Forelimb muscle (tissue), 1 donor: ENCODE results near the gene PIK3R4. TPM values are rescaled to one million over a fixed set of nuclear protein-coding genes. Genes with fewer than 3 reads are reported as not detected.

ENCODE experiments used
- DNase-seq: peaks from one replicate; pipeline ENCODE4 v3.0.0-alpha.2; 2013; ENCODE audit warnings: low read depth
- polyA plus RNA-seq: library from polyadenylated mRNA; unstranded; fragments of 120-200 nt; gene quantifications from one replicate; pipeline ENCODE4 v1.2.1, GENCODE V29; 2013; ENCODE audit not compliant: insufficient read length

The PIK3R4 gene
- polyA plus RNA-seq, 1 donor = 23.5 TPM

- no peak for DNase-seq
Measured at GRCh38 chr3:130741946-130742610, 4.6 kb downstream of the PIK3R4 start.

GRCh38 chr3:130739848-130740247 is 6.8 kb downstream of the PIK3R4 start:
- no peak for DNase-seq

GRCh38 chr3:130738241-130738640 is 8.4 kb downstream of the PIK3R4 start:
- no peak for DNase-seq

GRCh38 chr3:130737622-130738021 is 9.0 kb downstream of the PIK3R4 start:
- no peak for DNase-seq

GRCh38 chr3:130733236-130733875 is 13.3 kb downstream of the PIK3R4 start:
- no peak for DNase-seq

GRCh38 chr3:130732501-130732900 is 14.1 kb downstream of the PIK3R4 start:
- DNase-seq = no peak

GRCh38 chr3:130731817-130732216 is 14.8 kb downstream of the PIK3R4 start:
- no peak for DNase-seq

- no peak for DNase-seq
Measured at GRCh38 chr3:130729154-130729553, 17.5 kb downstream of the PIK3R4 start.

GRCh38 chr3:130728037-130728436 is 18.6 kb downstream of the PIK3R4 start:
- DNase-seq = no peak

GRCh38 chr3:130725746-130726145 is 20.9 kb downstream of the PIK3R4 start:
- no peak for DNase-seq

GRCh38 chr3:130715616-130716015 is 31.0 kb downstream of the PIK3R4 start:
- no peak for DNase-seq

- no peak for DNase-seq
Measured at GRCh38 chr3:130712718-130713423, 33.8 kb downstream of the PIK3R4 start.

- DNase-seq = no peak
Measured at GRCh38 chr3:130711565-130712324, 34.9 kb downstream of the PIK3R4 start.

- no peak for DNase-seq
Measured at GRCh38 chr3:130709671-130710070, 37.0 kb downstream of the PIK3R4 start.

- no peak for DNase-seq
Measured at GRCh38 chr3:130707902-130708601, 38.6 kb downstream of the PIK3R4 start.

- DNase-seq = no peak
Measured at GRCh38 chr3:130705501-130705900, 41.1 kb downstream of the PIK3R4 start.

GRCh38 chr3:130702985-130703384 is 43.6 kb downstream of the PIK3R4 start:
- DNase-seq = no peak

- no peak for DNase-seq
Measured at GRCh38 chr3:130700541-130700940, 46.1 kb downstream of the PIK3R4 start.

GRCh38 chr3:130699765-130700164 is 46.9 kb downstream of the PIK3R4 start:
- no peak for DNase-seq

- no peak for DNase-seq
Measured at GRCh38 chr3:130693314-130693713, 53.3 kb downstream of the PIK3R4 start.

GRCh38 chr3:130692455-130692854 is 54.2 kb downstream of the PIK3R4 start:
- DNase-seq = no peak
